A673 (cell line): ENCODE results near the gene ZNF678. TPM values are rescaled to one million over a fixed set of nuclear protein-coding genes. Genes with fewer than 3 reads are reported as not detected.

Experiments used
- BruUV-seq: library from RNA; stranded (reverse); fragments of 400-500 nt; replicated peaks from 2 replicates; lab custom pipeline; 2021; lab: Mats Ljungman, UMichigan
- CTCF ChIA-PET: fragments of 300-600 bp; sonication (Branson Sonifier 250); formaldehyde crosslinking; loops from one replicate; lab custom pipeline; 2022; ENCODE audit warnings: antibody characterized with exemption; lab: Charles Lee
- POLR2A ChIA-PET: fragments of 300-600 bp; sonication (Branson Sonifier 250); formaldehyde crosslinking; loops from one replicate; lab custom pipeline; 2022; ENCODE audit warnings: antibody characterized with exemption; ENCODE audit not compliant: low non-redundant PET; lab: Charles Lee
- DNase-seq: peaks from one replicate; pipeline ENCODE4 v3.0.0-alpha.2; 2015; ENCODE audit warnings: low spot score
- H3K27ac ChIP-seq: fragments of 200-600 bp; sonication (generic); 2 replicates; pipeline ENCODE4 v1.5.1; 2016; ENCODE audit warnings: mixed run types, low read depth, mild to moderate bottlenecking, mixed read lengths, antibody characterized with exemption, low read length; ENCODE audit not compliant: poor library complexity, severe bottlenecking
- H3K27me3 ChIP-seq: fragments of 200-600 bp; sonication (generic); replicated peaks from 2 replicates; pipeline ENCODE4 v1.6.1; 2017; ENCODE audit warnings: mixed run types, low read depth, mild to moderate bottlenecking, mixed read lengths, antibody characterized with exemption, low read length; ENCODE audit not compliant: insufficient read depth, poor library complexity
- H3K36me3 ChIP-seq: fragments of 200-600 bp; sonication (generic); 2 replicates; pipeline ENCODE4 v1.6.1; 2016; ENCODE audit warnings: mixed run types, mild to moderate bottlenecking, mixed read lengths, antibody characterized with exemption, low read length; ENCODE audit not compliant: insufficient read depth, poor library complexity, severe bottlenecking
- H3K4me1 ChIP-seq: fragments of 200-600 bp; sonication (generic); 2 replicates; pipeline ENCODE4 v1.6.1; 2017; ENCODE audit warnings: mixed run types, mild to moderate bottlenecking, mixed read lengths, antibody characterized with exemption, low read length; ENCODE audit not compliant: insufficient read depth, poor library complexity, severe bottlenecking
- H3K4me3 ChIP-seq: fragments of 200-600 bp; sonication (generic); 2 replicates; pipeline ENCODE4 v1.5.1; 2016; ENCODE audit warnings: low read depth, mixed run types, mild to moderate bottlenecking, mixed read lengths, low read length; ENCODE audit not compliant: poor library complexity, severe bottlenecking
- H3K9me3 ChIP-seq: fragments of 200-600 bp; sonication (generic); 2 replicates; pipeline ENCODE4 v1.6.1; 2016; ENCODE audit warnings: mixed run types, low read depth, mild to moderate bottlenecking, mixed read lengths, antibody characterized with exemption, low read length; ENCODE audit not compliant: poor library complexity, severe bottlenecking
- CTCF ChIP-seq: fragments of 300-800, 200-600 bp; sonication (generic); conservative IDR thresholded peaks from 2 replicates; pipeline ENCODE4 v1.5.1; 2017; ENCODE audit warnings: low read depth, mild to moderate bottlenecking, antibody characterized with exemption, low read length, moderate library complexity, mixed read lengths
- EZH2 ChIP-seq: fragments of 200-600 bp; sonication (generic); IDR thresholded peaks from 2 replicates; pipeline ENCODE4 v1.6.1; 2017; ENCODE audit warnings: borderline replicate concordance, low read depth, mild to moderate bottlenecking, mixed read lengths, antibody characterized with exemption, low read length; ENCODE audit not compliant: poor library complexity, severe bottlenecking
- intact Hi-C: fragments of 100-400 bp; cut with micrococcal nuclease; formaldehyde crosslinking; loops from one replicate; pipeline ENCODE4 v1.10.0; 2022; ENCODE audit not compliant: unreplicated experiment
- total RNA-seq: library from RNA; stranded (reverse); gene quantifications from 2 replicates; pipeline ENCODE4 v1.2.3, GENCODE V29; 2021

Gene ZNF678
- total RNA-seq, 1 experiment from 2014 or later, result 10.2 TPM

- no peaks in the 10 kb centered on the region for H3K4me1 ChIP-seq
- H3K27ac ChIP-seq, result no peak overlapping the region
- CTCF ChIA-PET, result no interaction called here
- H3K9me3 ChIP-seq, result no peaks in the 10 kb centered on the region
- no peak overlapping the region for H3K4me3 ChIP-seq
- no peak for TF ChIP-seq EZH2
- TF ChIP-seq CTCF, result no peak
- intact Hi-C loops, result no loop called here
- no TSS peak for BruUV-seq
- H3K36me3 ChIP-seq, result no peaks in the 10 kb centered on the region
- POLR2A ChIA-PET, result no interaction called here
- no peak for DNase-seq
- H3K27me3 ChIP-seq, result no peaks in the 10 kb centered on the region
These were observed 3.9 kb upstream of the ZNF678 start for GRCh38 chr1:227559499-227559898.

GRCh38 chr1:227559926-227560325, 3.4 kb upstream of the ZNF678 start:
- H3K9me3 ChIP-seq, result no peaks in the 10 kb centered on the region
- ChIA-PET POLR2A (no interaction called here), CTCF (no interaction called here)
- no peak for TF ChIP-seq EZH2
- no peak for TF ChIP-seq CTCF
- no peak overlapping the region for H3K4me3 ChIP-seq
- DNase-seq, result no peak
- no peaks in the 10 kb centered on the region for H3K4me1 ChIP-seq
- no peak overlapping the region for H3K27ac ChIP-seq
- H3K27me3 ChIP-seq, result no peaks in the 10 kb centered on the region
- H3K36me3 ChIP-seq, result no peaks in the 10 kb centered on the region
- intact Hi-C loops, result no loop called here
- no TSS peak for BruUV-seq

DNA sequence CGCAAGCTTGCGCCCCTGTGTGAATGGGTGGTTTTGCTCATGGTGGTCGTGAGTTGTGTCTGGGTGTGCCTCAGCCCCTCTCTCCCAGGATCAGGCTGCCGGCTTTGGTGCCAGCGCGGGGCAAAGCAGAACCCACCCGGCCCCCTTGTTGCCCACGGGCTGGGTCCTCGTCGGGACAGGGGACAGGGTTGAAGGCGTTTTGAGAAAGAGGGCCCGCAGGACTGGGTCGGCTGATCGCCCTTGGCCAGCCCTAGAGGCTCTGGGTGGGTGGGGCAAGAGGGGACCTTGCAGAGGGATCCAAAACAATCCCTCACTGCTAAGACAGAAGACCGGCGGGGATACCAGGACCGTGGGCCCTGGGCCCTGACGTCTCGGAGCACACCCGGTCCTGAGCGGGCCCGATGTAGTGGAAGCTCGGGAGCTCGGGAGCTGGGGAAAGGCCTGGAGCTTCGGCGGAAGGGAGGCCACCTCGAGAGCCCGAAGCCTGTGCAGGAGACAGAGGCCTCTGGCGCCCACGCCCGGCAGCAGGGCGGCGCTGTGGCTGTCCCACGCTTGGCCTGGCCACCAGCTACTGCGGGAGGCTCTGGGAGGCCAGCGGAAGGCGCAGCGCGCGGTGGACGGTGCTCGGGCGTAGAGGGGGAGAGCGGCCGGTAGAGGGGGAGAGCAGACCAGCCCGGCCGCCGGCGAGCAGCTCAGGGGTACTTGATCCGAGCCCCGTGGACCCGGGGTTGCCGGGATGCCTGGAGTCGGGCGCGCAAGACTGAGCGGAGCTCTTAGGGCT, 2.8 kb upstream of the ZNF678 start:
- ChIA-PET POLR2A (no interaction called here), CTCF (no interaction called here)
- Histone ChIP-seq H3K4me3 (no peak overlapping the region), H3K27me3 (no peaks in the 10 kb centered on the region), H3K36me3 (no peaks in the 10 kb centered on the region), H3K27ac (no peak overlapping the region), H3K9me3 (no peaks in the 10 kb centered on the region), H3K4me1 (no peaks in the 10 kb centered on the region)
- DNase-seq, result no peak
- TF ChIP-seq CTCF, result no peak
- no peak for TF ChIP-seq EZH2
- intact Hi-C loops, result no loop called here
- BruUV-seq, result no TSS peak
